Panc1 (cell line): ENCODE data around the gene NUPR1. TPM values are rescaled to one million over a fixed set of nuclear protein-coding genes. Genes with fewer than 3 reads are reported as not detected.

ENCODE experiments used
- ATAC-seq: fragments of 200-7000 bp; cut with Tn5 transposase; 2 replicates; pipeline ENCODE4 v1.9.1; 2020; ENCODE audit warnings: mild to moderate bottlenecking, moderate library complexity
- BruUV-seq: library from RNA; stranded (reverse); fragments of 400-500 nt; replicated peaks from 2 replicates; lab custom pipeline; 2021; lab: Mats Ljungman, UMichigan
- CTCF ChIA-PET: fragments of 300-600 bp; sonication (Branson Sonifier 250); formaldehyde crosslinking; loops from one replicate; lab custom pipeline; 2022; ENCODE audit warnings: antibody characterized with exemption; lab: Charles Lee
- POLR2A ChIA-PET: fragments of 300-600 bp; sonication (Branson Sonifier 250); formaldehyde crosslinking; loops from one replicate; lab custom pipeline; 2022; ENCODE audit warnings: antibody characterized with exemption; lab: Charles Lee
- DNase-seq: peaks from one replicate; pipeline ENCODE4 v3.0.0-alpha.2; 2010; ENCODE audit warnings: low read depth, low spot score
- H3K27ac ChIP-seq: 2 replicates; pipeline ENCODE4 v1.5.1; 2011; ENCODE audit warnings: mild to moderate bottlenecking, low read length, inconsistent platforms
- H3K27me3 ChIP-seq: fragments of 200-500 bp; sonication (Bioruptor generic); 2 replicates; pipeline ENCODE4 v1.6.0; 2014; ENCODE audit warnings: low read length, inconsistent platforms; ENCODE audit not compliant: control insufficient read depth, insufficient read depth
- H3K36me3 ChIP-seq: fragments of 200-500 bp; sonication (Bioruptor generic); 2 replicates; pipeline ENCODE4 v1.5.1; 2014; ENCODE audit warnings: inconsistent platforms, mild to moderate bottlenecking, low read length, moderate library complexity; ENCODE audit not compliant: control insufficient read depth, insufficient read depth
- H3K4me1 ChIP-seq: 2 replicates; pipeline ENCODE4 v1.5.1; 2011; ENCODE audit warnings: inconsistent platforms, mild to moderate bottlenecking, low read length, moderate library complexity; ENCODE audit not compliant: control insufficient read depth, insufficient read depth
- H3K4me3 ChIP-seq, 2 experiments: 2 replicates each; pipeline ENCODE4 v1.5.1; 2011 to 2012; ENCODE audit warnings: low read depth in 2 of 2, low read length in 2 of 2, mild to moderate bottlenecking in 2 of 2, inconsistent platforms in 1 of 2, moderate library complexity in 1 of 2
- H3K9me3 ChIP-seq: fragments of 200-500 bp; sonication (Bioruptor generic); 2 replicates; pipeline ENCODE4 v1.5.1; 2014; ENCODE audit warnings: low read depth, mild to moderate bottlenecking, inconsistent platforms, low read length, moderate library complexity; ENCODE audit not compliant: control insufficient read depth, insufficient read depth
- POLR2AphosphoS5 ChIP-seq: IDR thresholded peaks from 2 replicates; pipeline ENCODE4 v1.6.1; 2012; ENCODE audit warnings: mild to moderate bottlenecking, low read depth, low read length, moderate library complexity
- SIN3A ChIP-seq: IDR thresholded peaks from 2 replicates; pipeline ENCODE4 v1.6.1; 2012; ENCODE audit warnings: low read depth, mild to moderate bottlenecking, low read length, moderate library complexity, borderline replicate concordance; ENCODE audit not compliant: insufficient read depth
- TCF7L2 ChIP-seq: IDR thresholded peaks from 2 replicates; pipeline ENCODE4 v1.6.1; 2011; ENCODE audit warnings: mild to moderate bottlenecking, low read depth, low read length, inconsistent platforms
- in situ Hi-C: cut with HindIII; loops from 2 replicates; pipeline ENCODE4 v1.10.0; 2016; ENCODE audit warnings: low sequenced_read_pairs, low pct_unique_long_range_greater_than_20kb
- intact Hi-C: fragments of 100-400 bp; cut with micrococcal nuclease; formaldehyde crosslinking; loops from one replicate; pipeline ENCODE4 v1.10.0; 2022; ENCODE audit not compliant: unreplicated experiment
- total RNA-seq: library from RNA; stranded (reverse); gene quantifications from one replicate; pipeline ENCODE4 v1.2.1, GENCODE V29; 2021; ENCODE audit not compliant: unreplicated experiment
- TF ChIP-seq, protein P1 (sequence below): fragments of 450-650 bp; IDR thresholded peaks from 2 replicates; pipeline ENCODE4 v1.5.1; 2017; ENCODE audit warnings: mild to moderate bottlenecking
- TF ChIP-seq, protein P2 (sequence below), 2 experiments: IDR thresholded peaks; 2 replicates each; pipeline ENCODE4 v1.6.1; 2011 to 2012; ENCODE audit warnings: low read depth in 2 of 2, control low read depth in 1 of 2, low read length in 1 of 2, mild to moderate bottlenecking in 1 of 2, moderate library complexity in 1 of 2; ENCODE audit not compliant: insufficient read depth in 1 of 2

Gene NUPR1
- total RNA-seq, 1 experiment from 2014 or later, result 79.7 TPM

DNA sequence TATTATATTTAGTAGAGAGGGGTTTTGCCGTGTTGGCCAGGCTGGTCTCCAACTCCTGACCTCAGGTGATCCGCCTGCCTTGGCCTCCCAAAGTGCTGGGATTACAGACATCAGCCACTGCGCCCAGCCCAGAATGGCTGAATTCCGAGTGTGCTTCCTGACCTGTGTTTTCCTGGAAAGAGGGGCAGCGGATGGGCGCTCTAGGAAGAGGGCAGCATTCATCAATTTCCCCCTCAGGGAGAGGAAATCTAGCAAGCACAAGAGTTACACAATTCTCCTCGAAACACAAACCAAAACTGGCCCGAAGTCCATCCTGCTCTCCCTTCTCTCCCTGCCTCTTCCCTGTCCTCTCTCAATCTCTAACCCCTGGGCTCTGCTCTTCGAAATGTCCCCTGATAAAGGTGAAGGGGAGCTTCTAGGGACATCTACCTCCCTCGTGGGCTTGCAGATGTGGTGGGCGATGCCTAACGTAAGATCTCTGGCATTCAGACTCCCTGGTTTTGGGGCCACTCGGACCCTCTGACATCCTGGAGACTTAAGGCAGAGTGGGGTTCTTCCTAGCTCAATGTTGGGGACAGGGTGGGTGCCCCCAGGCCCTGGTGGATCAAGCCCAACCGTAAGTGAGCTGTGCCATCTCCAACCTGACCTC is 33.2 kb downstream of the NUPR1 start:
- ChIA-PET POLR2A (no interaction called here), CTCF (no interaction called here)
- BruUV-seq, result no TSS peak

DNA sequence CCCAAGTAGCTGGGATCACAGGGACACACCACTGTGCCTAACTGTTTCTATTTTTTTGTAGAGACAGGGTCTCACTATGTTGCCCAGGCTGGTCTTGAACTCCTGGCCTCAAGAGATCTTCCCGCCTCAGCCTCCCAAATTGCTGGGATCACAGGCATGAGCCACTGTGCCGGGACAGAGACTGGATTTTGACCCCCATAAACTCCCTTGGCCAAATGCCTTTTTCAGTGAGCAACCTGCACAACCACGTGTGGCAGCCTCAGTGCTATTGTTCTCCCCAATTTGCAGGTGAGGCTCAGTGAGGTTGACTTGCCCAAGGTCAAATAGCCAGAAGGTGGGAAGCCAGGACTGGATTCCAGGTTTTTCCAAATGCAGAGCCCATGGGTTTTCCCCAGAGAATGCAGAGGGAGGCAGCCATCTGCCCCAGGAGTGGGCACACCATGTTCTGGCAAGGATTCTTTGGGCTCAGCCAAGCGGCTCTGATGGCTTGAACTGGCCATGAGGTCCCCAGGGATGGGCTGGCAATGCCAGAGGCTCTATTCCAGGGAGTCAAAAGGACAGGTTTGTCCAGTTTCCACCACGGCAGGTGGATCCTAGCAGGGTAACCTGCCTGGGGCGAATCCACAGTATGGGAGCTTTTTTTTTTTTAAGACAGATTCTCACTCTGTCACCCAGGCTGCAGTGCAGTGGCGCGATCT is 33.9 kb downstream of the NUPR1 start:
- no TSS peak for BruUV-seq
- no peaks in the 10 kb centered on the region for H3K9me3 ChIP-seq
- H3K27me3 ChIP-seq, result no peaks in the 10 kb centered on the region
- DNase-seq (no peak), ATAC-seq (no peak)
- H3K27ac ChIP-seq, result no peak overlapping the region
- in situ Hi-C loops (no loop called here), intact Hi-C loops (no loop called here)
- CTCF ChIA-PET, result no interaction called here
- no peak for TF ChIP-seq TCF7L2
- no peak for TF ChIP-seq SIN3A
- no peak for TF ChIP-seq POLR2AphosphoS5
- POLR2A ChIA-PET, result no interaction called here
- 0 out of 2 replicates have a peak, but pooled peaks cover 3% of the 10 kb centered on the region for H3K4me1 ChIP-seq
- no peaks in the 10 kb centered on the region for H3K36me3 ChIP-seq
- H3K4me3 ChIP-seq, result no peak overlapping the region

More for the DNA sequence above, 33.2 kb downstream of the NUPR1 start:
- H3K27ac ChIP-seq, result no peak overlapping the region
- no peaks in the 10 kb centered on the region for H3K27me3 ChIP-seq
- H3K9me3 ChIP-seq, result no peaks in the 10 kb centered on the region
- H3K4me1 ChIP-seq, result 0 out of 2 replicates have a peak, but pooled peaks cover 3% of the 10 kb centered on the region
- H3K4me3 ChIP-seq, result no peak overlapping the region
- TF ChIP-seq SIN3A (no peak), POLR2AphosphoS5 (no peak), TCF7L2 (no peak)
- TF ChIP-seq, protein P1, sequence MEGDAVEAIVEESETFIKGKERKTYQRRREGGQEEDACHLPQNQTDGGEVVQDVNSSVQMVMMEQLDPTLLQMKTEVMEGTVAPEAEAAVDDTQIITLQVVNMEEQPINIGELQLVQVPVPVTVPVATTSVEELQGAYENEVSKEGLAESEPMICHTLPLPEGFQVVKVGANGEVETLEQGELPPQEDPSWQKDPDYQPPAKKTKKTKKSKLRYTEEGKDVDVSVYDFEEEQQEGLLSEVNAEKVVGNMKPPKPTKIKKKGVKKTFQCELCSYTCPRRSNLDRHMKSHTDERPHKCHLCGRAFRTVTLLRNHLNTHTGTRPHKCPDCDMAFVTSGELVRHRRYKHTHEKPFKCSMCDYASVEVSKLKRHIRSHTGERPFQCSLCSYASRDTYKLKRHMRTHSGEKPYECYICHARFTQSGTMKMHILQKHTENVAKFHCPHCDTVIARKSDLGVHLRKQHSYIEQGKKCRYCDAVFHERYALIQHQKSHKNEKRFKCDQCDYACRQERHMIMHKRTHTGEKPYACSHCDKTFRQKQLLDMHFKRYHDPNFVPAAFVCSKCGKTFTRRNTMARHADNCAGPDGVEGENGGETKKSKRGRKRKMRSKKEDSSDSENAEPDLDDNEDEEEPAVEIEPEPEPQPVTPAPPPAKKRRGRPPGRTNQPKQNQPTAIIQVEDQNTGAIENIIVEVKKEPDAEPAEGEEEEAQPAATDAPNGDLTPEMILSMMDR, result no peak
- TF ChIP-seq, protein P2, sequence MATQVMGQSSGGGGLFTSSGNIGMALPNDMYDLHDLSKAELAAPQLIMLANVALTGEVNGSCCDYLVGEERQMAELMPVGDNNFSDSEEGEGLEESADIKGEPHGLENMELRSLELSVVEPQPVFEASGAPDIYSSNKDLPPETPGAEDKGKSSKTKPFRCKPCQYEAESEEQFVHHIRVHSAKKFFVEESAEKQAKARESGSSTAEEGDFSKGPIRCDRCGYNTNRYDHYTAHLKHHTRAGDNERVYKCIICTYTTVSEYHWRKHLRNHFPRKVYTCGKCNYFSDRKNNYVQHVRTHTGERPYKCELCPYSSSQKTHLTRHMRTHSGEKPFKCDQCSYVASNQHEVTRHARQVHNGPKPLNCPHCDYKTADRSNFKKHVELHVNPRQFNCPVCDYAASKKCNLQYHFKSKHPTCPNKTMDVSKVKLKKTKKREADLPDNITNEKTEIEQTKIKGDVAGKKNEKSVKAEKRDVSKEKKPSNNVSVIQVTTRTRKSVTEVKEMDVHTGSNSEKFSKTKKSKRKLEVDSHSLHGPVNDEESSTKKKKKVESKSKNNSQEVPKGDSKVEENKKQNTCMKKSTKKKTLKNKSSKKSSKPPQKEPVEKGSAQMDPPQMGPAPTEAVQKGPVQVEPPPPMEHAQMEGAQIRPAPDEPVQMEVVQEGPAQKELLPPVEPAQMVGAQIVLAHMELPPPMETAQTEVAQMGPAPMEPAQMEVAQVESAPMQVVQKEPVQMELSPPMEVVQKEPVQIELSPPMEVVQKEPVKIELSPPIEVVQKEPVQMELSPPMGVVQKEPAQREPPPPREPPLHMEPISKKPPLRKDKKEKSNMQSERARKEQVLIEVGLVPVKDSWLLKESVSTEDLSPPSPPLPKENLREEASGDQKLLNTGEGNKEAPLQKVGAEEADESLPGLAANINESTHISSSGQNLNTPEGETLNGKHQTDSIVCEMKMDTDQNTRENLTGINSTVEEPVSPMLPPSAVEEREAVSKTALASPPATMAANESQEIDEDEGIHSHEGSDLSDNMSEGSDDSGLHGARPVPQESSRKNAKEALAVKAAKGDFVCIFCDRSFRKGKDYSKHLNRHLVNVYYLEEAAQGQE (IDR thresholded peaks at IDR 0.05; ENCODE audit: insufficient read depth in 1 of 2, low read depth in 2 of 2, low read length in 1 of 2), result no peak
- intact Hi-C loops, result no loop called here
- ATAC-seq, result no peak
- H3K36me3 ChIP-seq, result no peaks in the 10 kb centered on the region
- in situ Hi-C loops, result no loop called here
- DNase-seq, result no peak
